ENCODE data around the gene SLC6A11.

The SLC6A11 gene

DNA sequence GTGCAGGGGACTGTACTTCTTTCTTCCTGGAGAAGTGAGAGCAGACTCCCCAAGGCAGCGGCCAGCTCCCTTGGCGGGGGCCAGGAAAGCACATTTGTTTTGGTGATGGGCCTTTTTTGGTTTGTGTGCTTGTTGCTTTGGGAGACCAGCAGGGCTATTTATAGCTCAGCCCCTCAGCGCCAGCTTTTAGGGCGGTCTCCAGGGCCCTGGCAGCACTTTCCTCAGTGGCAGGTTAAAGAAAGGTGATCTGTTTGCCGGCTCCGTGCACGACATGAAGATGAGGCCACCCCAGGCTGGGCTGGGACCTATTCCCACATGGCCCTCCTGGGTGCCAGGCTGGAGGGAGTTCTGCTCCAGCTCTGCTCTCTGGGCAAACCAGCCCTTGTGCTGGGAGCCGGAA is 21.8 kb downstream of the SLC6A11 start:
- DNase-seq (ENCODE audit: low read depth in 3 of 3, low spot score in 1 of 3) = no peak

DNA sequence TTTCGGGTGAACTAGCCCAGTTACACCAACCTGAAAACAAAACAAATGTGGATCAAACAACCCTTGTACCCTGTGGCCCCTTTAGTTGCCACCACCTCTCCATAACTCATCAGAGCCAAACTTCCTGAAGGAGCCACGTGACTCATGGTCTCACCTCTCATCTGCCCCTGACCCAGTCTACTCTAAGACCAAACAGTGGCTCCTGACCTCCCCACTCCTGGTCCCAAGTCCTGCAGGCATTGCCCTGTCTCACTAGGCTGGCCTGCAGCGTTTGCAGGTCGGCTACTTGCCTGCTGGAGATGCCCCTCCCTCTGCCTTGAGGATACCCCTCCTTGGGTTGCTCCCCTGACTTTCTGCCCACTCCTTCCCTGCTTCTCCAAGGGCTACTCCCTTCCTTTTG is 23.1 kb downstream of the SLC6A11 start:
- no peak for DNase-seq (ENCODE audit: low read depth in 3 of 3, low spot score in 1 of 3)

GRCh38 chr3:10841100-10841499 is 25.1 kb downstream of the SLC6A11 start:
- no peak for DNase-seq (ENCODE audit: low read depth in 3 of 3, low spot score in 1 of 3)

GRCh38 chr3:10843378-10843777 is 27.4 kb downstream of the SLC6A11 start:
- DNase-seq (ENCODE audit: low read depth in 3 of 3, low spot score in 1 of 3) = no peak

GRCh38 chr3:10845001-10845761 is 29.2 kb downstream of the SLC6A11 start:
- no peak for DNase-seq (ENCODE audit: low read depth in 3 of 3, low spot score in 1 of 3)

DNA sequence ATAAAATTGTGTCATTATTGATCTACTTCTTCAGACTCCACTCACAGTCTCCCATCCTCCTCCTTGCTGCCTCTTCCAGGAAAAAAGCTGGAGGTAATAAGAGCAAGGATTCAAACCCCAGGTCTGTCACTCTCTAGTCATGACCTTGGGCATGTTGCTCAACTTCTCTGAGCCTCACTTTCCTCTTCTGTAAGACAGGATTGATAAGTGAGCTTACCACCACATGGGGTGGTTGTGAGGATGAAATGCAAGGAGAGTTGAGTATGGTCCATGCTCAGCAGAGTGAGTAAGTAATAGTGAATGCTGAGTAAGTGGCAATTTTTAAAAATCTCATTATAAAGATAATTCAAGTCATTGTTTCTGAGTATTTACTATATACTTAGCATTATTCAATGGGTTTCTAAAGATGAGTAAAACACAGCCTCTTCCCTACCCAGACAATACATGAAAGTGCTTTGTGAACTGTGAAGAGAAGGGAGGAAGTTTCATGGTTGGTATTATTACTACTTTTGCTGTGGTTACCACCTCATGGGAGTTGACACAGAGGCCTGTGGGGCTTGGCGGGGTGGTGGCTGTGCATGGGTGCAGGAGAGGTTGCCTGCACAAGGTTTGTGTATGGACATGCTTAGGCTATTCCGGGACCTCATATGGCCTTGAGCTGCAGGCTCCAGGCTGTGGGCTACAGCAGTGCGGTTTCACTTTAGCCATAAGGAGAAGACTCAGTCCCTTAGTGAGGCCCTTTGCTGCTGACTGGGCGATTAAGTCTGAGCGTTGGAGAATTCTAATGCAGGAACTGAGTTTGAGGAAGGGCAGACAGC is 30.0 kb downstream of the SLC6A11 start:
- DNase-seq (ENCODE audit: low read depth in 3 of 3, low spot score in 1 of 3) = no peak

GRCh38 chr3:10846657-10846975 is 30.6 kb downstream of the SLC6A11 start:
- no peak for DNase-seq (ENCODE audit: low read depth in 3 of 3, low spot score in 1 of 3)

DNA sequence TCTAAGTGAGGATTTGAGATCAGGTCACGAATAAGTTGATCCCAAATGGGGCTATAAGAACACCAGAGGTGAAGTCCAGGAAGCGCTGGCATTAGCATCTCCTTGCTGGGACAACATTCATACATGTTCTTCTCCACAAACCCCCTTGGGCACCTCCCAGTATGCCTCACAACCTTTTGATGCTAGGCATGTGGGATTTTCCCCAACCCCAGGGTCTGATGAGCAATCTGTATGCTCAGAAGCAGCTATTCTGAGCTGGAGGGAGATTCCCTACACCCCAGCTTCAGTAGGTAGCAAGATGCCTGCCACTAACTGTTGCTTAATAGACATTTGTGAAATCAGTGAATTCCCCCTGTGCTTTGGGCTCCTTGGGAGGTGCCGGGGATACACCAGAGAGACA is 32.2 kb downstream of the SLC6A11 start:
- DNase-seq (ENCODE audit: low read depth in 3 of 3, low spot score in 1 of 3) = no peak

- no peak for DNase-seq (ENCODE audit: low read depth in 3 of 3, low spot score in 1 of 3)
Measured at GRCh38 chr3:10852066-10852808, 36.2 kb downstream of the SLC6A11 start.

DNA sequence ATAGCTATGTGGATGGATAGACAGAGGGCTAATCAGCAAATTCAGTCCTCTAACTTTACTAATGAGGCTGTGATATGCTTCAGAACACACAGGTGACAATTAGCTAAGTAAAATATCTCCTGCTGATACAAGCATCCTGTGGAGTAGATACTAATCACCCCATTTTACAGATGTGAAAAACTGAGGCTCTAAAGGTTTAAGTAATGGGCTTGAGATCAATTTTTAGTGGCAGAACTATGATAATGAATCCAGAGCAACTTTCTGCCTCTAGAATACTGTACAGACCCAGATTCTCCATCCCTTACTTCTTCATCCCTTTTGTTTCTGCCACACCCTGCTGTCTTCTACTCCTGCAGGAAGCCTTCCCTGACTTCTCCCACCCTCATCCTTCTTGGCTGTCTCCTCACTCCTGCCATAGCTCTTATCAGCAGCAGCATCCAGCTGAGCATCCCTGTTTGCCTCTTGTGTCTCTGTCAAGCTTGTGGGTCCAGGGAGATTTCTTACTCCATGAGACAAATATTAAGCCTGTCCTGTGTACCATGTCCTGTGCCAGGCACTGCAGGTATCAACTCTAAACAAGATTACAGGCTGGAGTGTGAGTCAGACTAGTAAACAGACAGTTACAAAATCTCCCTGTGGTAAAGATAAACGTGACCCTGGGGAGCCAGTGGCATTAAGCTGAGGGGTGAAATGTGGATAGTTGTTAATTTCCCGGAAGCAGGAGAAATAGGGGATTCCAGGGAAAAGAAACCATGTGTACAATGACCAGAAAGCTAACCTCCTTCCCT is 39.2 kb downstream of the SLC6A11 start:
- DNase-seq (ENCODE audit: low read depth in 3 of 3, low spot score in 1 of 3) = no peak

DNA sequence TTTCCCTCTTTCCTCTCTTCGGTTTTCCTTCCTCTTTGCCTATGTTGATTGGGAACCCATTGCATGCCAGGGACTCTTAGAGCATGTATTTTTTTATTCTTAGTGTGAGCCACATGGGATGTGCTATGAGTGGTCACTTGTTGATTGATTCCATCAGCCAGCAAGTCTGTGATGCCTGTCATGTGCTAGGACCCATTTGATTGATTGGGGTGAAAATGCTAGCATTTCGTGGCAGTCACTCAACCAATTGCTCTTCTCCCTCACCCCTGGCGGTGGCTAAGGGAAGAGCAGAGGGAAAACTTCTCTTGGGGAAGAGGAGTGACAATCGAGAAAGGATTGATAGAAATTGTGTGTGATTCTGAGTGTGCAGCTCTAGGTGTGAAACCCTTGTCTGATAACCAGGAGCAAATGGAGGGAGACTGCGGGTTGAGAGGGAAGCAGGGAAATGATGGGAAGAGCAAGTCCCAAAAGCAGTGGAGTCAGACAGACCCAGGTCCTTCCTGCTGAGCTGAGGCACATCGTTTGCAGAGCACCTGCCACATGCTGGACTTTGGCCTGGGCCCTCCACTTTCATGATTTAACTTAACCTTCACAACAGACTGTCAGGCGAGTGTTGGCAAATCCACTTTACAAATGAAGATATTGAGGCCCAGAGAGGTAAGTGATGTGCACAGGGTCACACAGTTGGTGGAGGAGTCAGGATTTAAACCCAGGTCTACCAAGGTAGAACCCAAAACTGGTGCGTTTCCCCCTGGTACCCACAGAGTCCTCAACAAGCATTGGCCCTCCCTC is 40.0 kb downstream of the SLC6A11 start:
- no peak for DNase-seq (ENCODE audit: low read depth in 3 of 3, low spot score in 1 of 3)

DNA sequence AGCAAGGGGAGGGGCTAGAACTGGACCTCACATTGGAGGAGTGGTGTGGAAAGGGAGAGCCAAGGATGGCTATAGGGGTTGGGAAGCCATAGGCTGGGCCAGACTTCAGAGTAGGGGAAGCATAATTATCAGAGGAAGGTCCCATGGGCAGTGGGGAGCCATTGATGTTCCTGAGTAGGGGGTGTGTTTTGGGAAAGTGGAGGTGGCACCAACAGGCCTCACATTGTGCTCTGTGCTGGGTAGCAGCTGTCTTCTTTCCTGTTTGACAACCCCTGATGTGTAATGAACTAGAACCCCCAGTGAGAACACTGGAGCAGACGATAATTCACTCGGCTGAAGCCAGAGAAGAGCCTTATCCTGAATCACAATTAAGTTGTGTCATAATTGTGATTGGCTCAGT is 41.2 kb downstream of the SLC6A11 start:
- no peak for DNase-seq (ENCODE audit: low read depth in 3 of 3, low spot score in 1 of 3)

GRCh38 chr3:10858091-10858490 is 42.1 kb downstream of the SLC6A11 start:
- no peak for DNase-seq (ENCODE audit: low read depth in 3 of 3, low spot score in 1 of 3)

GRCh38 chr3:10867384-10867783 is 51.4 kb downstream of the SLC6A11 start:
- no peak for DNase-seq (ENCODE audit: low read depth in 3 of 3, low spot score in 1 of 3)

GRCh38 chr3:10869460-10869859 is 53.4 kb downstream of the SLC6A11 start:
- no peak for DNase-seq (ENCODE audit: low read depth in 3 of 3, low spot score in 1 of 3)

GRCh38 chr3:10870296-10870695 is 54.3 kb downstream of the SLC6A11 start:
- no peak for DNase-seq (ENCODE audit: low read depth in 3 of 3, low spot score in 1 of 3)

- DNase-seq (ENCODE audit: low read depth in 3 of 3, low spot score in 1 of 3) = no peak
Measured at GRCh38 chr3:10873415-10873814, 57.4 kb downstream of the SLC6A11 start.

DNA sequence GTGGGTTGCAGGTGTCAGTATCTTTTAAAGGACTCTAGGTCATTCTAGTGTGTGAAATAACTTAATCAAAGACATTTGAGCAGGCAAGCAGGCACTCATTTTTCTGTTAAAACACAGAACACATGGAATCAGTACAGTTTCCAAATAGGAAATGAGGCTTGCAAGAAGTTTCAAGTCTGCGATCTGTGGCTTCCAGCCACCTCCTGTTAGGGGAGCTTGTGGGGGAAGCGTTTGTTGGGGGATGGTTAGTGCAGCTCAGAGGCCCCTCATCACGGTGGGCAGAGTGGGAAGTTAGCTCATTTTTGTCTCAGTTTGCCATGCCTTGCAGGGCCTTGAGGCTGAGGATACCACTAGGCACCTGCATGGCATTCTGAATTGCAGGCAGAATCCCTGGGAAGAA is 59.9 kb downstream of the SLC6A11 start:
- no peak for DNase-seq (ENCODE audit: low read depth in 3 of 3, low spot score in 1 of 3)

DNA sequence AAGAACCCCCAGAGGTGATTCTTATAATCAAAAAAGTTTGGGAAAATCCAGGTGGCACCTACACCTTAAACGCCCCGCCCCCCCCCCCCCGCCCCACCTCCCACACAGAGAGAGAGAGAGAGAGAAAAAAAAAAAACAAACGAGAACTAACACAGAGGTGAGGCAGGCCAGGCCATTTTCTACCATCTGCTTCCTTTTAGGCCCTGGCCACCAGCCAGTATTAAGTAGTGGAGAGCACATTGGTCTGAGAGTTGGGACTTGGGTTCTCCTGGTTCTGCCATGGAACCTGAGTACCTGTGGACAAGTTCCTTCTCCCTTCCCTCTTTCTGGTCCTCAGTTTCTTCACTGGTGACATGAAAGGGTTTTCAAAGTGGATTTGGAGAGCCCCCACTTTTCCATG is 60.6 kb downstream of the SLC6A11 start:
- DNase-seq (ENCODE audit: low read depth in 3 of 3, low spot score in 1 of 3) = no peak

DNA sequence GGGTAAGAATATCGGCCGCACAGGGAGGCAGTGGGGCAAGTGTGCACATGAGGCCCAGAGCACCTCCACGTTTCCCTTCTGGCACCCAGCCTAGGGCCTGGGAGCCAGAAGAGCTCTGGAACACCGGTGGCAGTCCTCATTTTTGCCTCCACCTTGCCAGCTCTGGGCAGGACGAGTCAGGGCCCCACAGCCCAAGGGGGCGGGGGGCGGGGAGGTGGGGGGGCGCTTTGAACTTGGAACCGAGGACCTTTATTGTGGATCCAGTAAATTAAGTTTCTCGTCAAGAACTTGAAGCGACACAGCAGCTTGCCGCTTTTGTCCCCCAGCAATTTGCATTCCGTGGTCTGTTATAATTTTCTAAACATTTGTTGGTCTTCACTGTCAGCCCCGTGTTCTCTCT is 66.8 kb downstream of the SLC6A11 start:
- DNase-seq (ENCODE audit: low read depth in 3 of 3, low spot score in 1 of 3) = no peak

Data from stimulated activated CD4-positive, alpha-beta T cell treated with anti-CD3 and anti-CD28 coated beads, TNF-alpha, amount 100 ng/mL, for 1 hour (primary cell).